B cell (primary cell): ENCODE measurements around the gene MLF2. TPM values are rescaled to one million over a fixed set of nuclear protein-coding genes. Genes with fewer than 3 reads are reported as not detected.

Experiments
- ATAC-seq: fragments of 200-7000 bp; cut with Tn5 transposase; one replicate; pipeline ENCODE4 v1.10.0; 2021; ENCODE audit warnings: low read depth, mild to moderate bottlenecking, moderate number of reproducible peaks, moderate library complexity
- CTCF ChIA-PET: fragments of 350-600 bp; sonication (Branson Sonifier 250); formaldehyde crosslinking; loops from one replicate; lab custom pipeline; 2021; ENCODE audit warnings: antibody characterized with exemption, inconsistent platforms; lab: Charles Lee
- POLR2A ChIA-PET: fragments of 350-600 bp; sonication (Branson Sonifier 250); formaldehyde crosslinking; loops from one replicate; lab custom pipeline; 2021; ENCODE audit warnings: antibody characterized with exemption; lab: Charles Lee
- DNase-seq: peaks from one replicate; pipeline ENCODE4 v3.0.0; 2013
- H2AFZ ChIP-seq: 2 replicates; pipeline ENCODE4 v1.6.1; 2012; ENCODE audit warnings: mild to moderate bottlenecking, low read depth, low read length; ENCODE audit not compliant: insufficient read depth, poor library complexity, severe bottlenecking
- H3K27ac ChIP-seq, 2 donors: 1 replicate in 1 of 2; 2 replicates in 1 of 2; pipeline ENCODE4 v1.5.1; 2012 to 2013; ENCODE audit warnings: low read length in 2 of 2, mild to moderate bottlenecking in 2 of 2, moderate library complexity in 1 of 2
- H3K27me3 ChIP-seq, 4 experiments: fragments of 200-600 bp in 1 of 4; sonication (generic) in 1 of 4; replicated peaks in 1 of 4; 1 replicate in 2 of 4; 2 replicates in 2 of 4; pipeline versions ENCODE4 v1.6.1 to v1.7.0; 2013 to 2016; ENCODE audit warnings: low read length in 3 of 4, mild to moderate bottlenecking in 2 of 4, mixed read lengths in 1 of 4, moderate library complexity in 1 of 4; ENCODE audit not compliant: insufficient read depth in 4 of 4, control insufficient read depth in 3 of 4; ENCODE audit errors: control extremely low read depth in 1 of 4
- H3K36me3 ChIP-seq, 2 experiments: replicated peaks in 1 of 2; 1 replicate in 1 of 2; 2 replicates in 1 of 2; pipeline versions ENCODE4 v1.6.1 to v1.7.1; 2013; ENCODE audit warnings: low read length in 1 of 2; ENCODE audit not compliant: insufficient read depth in 2 of 2, control insufficient read depth in 1 of 2; ENCODE audit errors: control extremely low read depth in 1 of 2, extremely low read depth in 1 of 2
- H3K4me1 ChIP-seq, 2 donors: fragments of 200-600 bp in 1 of 2; sonication (generic) in 1 of 2; 1 replicate in 1 of 2; 2 replicates in 1 of 2; pipeline versions ENCODE4 v1.5.1 to v1.6.1; 2013 to 2017; ENCODE audit warnings: low read length in 2 of 2; ENCODE audit not compliant: control insufficient read depth in 2 of 2, insufficient read depth in 2 of 2
- H3K4me2 ChIP-seq: replicated peaks from 2 replicates; pipeline ENCODE3; 2012; ENCODE audit warnings: mild to moderate bottlenecking, low read depth, low read length; ENCODE audit not compliant: poor library complexity, severe bottlenecking
- H3K4me3 ChIP-seq, 5 experiments: fragments of 200-600 bp in 1 of 5; sonication (generic) in 1 of 5; 1 replicate in 3 of 5; 2 replicates in 2 of 5; pipeline versions ENCODE4 v1.5.1 to v1.7.0; 2011 to 2016; ENCODE audit warnings: low read length in 4 of 5, mild to moderate bottlenecking in 4 of 5, low read depth in 2 of 5, control low read depth in 1 of 5, moderate library complexity in 1 of 5; ENCODE audit not compliant: insufficient read depth in 1 of 5; ENCODE audit errors: control extremely low read depth in 1 of 5, extremely low read depth in 1 of 5
- H3K79me2 ChIP-seq: fragments of 200-600 bp; sonication (generic); one replicate; pipeline ENCODE4 v1.6.0; 2016; ENCODE audit warnings: low read length; ENCODE audit not compliant: control insufficient read depth, insufficient read depth
- H3K9ac ChIP-seq: fragments of 200-600 bp; sonication (generic); 2 replicates; pipeline ENCODE4 v1.6.1; 2017; ENCODE audit warnings: mild to moderate bottlenecking, low read length, moderate library complexity
- H3K9me3 ChIP-seq, 3 donors: one replicate each; pipeline versions ENCODE4 v1.6.1 to v1.7.1; 2013; ENCODE audit warnings: low read length in 2 of 3; ENCODE audit not compliant: control insufficient read depth in 2 of 3, insufficient read depth in 1 of 3; ENCODE audit errors: control extremely low read depth in 1 of 3
- H4K20me1 ChIP-seq: 2 replicates; pipeline ENCODE4 v1.6.0; 2012; ENCODE audit warnings: mild to moderate bottlenecking, low read length; ENCODE audit not compliant: insufficient read depth, control insufficient read depth, poor library complexity, severe bottlenecking
- H3K27ac Mint-ChIP-seq: one replicate; pipeline ENCODE4 v1.8.0; 2021; ENCODE audit warnings: mixed read lengths
- H3K27me3 Mint-ChIP-seq: one replicate; pipeline ENCODE4 v1.8.0; 2021; ENCODE audit warnings: mixed read lengths
- H3K4me1 Mint-ChIP-seq: one replicate; pipeline ENCODE4 v1.8.0; 2021; ENCODE audit warnings: mixed read lengths
- H3K4me3 Mint-ChIP-seq: one replicate; pipeline ENCODE4 v1.8.0; 2021; ENCODE audit warnings: mixed read lengths
- H3K9me3 Mint-ChIP-seq: one replicate; pipeline ENCODE4 v1.8.0; 2022; ENCODE audit warnings: mixed read lengths; ENCODE audit not compliant: insufficient read depth
- CTCF ChIP-seq: fragments of 200-600 bp; IDR thresholded peaks from one replicate; pipeline ENCODE4 v1.8.0; 2022; ENCODE audit warnings: antibody characterized with exemption, mild to moderate bottlenecking
- EZH2 ChIP-seq: IDR thresholded peaks from 2 replicates; pipeline ENCODE4 v1.6.1; 2012; ENCODE audit warnings: borderline replicate concordance, low read depth, mild to moderate bottlenecking, moderate library complexity, low read length; ENCODE audit not compliant: insufficient read depth, poor library complexity, severe bottlenecking
- WGBS: methylation state at CpG from one replicate; pipeline ENCODE4 v1.1.5; 2013; ENCODE audit warnings: missing lambda C conversion rate; ENCODE audit not compliant: insufficient coverage; 5-methylcytosine and 5-hydroxymethylcytosine counted together
- intact Hi-C: fragments of 100-400 bp; cut with micrococcal nuclease; formaldehyde crosslinking; loops from one replicate; pipeline ENCODE4 v1.10.0; 2022
- polyA plus RNA-seq: library from polyadenylated mRNA; depleted of rRNA; stranded (reverse); fragments of >200 nt; gene quantifications from 2 replicates; pipeline ENCODE4 v1.2.3, GENCODE V29; 2012
- total RNA-seq, 2 donors: library from RNA; stranded (reverse); fragments of 120-200 nt in 1 of 2; gene quantifications; 1 replicate in 1 of 2; 2 replicates in 1 of 2; pipeline versions ENCODE4 v1.2.3 to v1.2.4, GENCODE V29; 2013 to 2022

The MLF2 gene
- total and polyA plus RNA-seq, 2 donors (not counting 1 experiment from before 2014, with no cell fraction given) = 97.2 to 190 TPM

- ChIA-PET CTCF (no interaction called here), POLR2A (no interaction called here)
- Histone ChIP-seq H3K4me3 (no peak overlapping the region), H3K9ac (no peak overlapping the region), H2AFZ (no peak overlapping the region), H3K9me3 (no peaks in the 10 kb centered on the region), H3K27ac (no peak overlapping the region), H3K27me3 (no peaks in the 10 kb centered on the region), H3K4me2 (no peak overlapping the region), H3K36me3 (peaks cover 1 to 50% of the 10 kb centered on the region in 2 experiments), H3K79me2 (peaks cover 10% of the 10 kb centered on the region), H4K20me1 (no peaks in the 10 kb centered on the region), H3K4me1 (peaks cover 22 to 23% of the 10 kb centered on the region in 2 donors)
- H3K4me3 Mint-ChIP-seq = no peak overlapping the region
- H3K4me1 Mint-ChIP-seq = peaks cover 31% of the 10 kb centered on the region
- H3K27me3 Mint-ChIP-seq = no peaks in the 10 kb centered on the region
- intact Hi-C loops = no loop called here
- WGBS = 93% methylated on average over 3 of the region's 4 CpGs
- TF ChIP-seq CTCF (no peak), EZH2 (no peak)
- H3K9me3 Mint-ChIP-seq = no peaks in the 10 kb centered on the region
- DNase-seq (no peak), ATAC-seq (no peak)
- H3K27ac Mint-ChIP-seq = no peak overlapping the region
Observed at GRCh38 chr12:6750506-6750905, 2.4 kb downstream of the MLF2 start.

GRCh38 chr12:6748761-6749160 is 4.2 kb downstream of the MLF2 start:
- ChIA-PET CTCF (no interaction called here), POLR2A (no interaction called here)
- Histone ChIP-seq H3K27me3 (no peaks in the 10 kb centered on the region), H3K79me2 (peaks cover 10% of the 10 kb centered on the region), H3K27ac (no peak overlapping the region), H3K9ac (no peak overlapping the region), H3K4me1 (peaks cover 27% of the 10 kb centered on the region in 2 donors), H2AFZ (no peak overlapping the region), H3K4me2 (no peak overlapping the region), H4K20me1 (no peaks in the 10 kb centered on the region), H3K4me3 (no peak overlapping the region), H3K36me3 (peaks cover 1 to 50% of the 10 kb centered on the region in 2 experiments), H3K9me3 (peaks cover 0 to 5% (median 0%) of the 10 kb centered on the region in 3 donors)
- TF ChIP-seq EZH2 = no peak
- no peak for TF ChIP-seq CTCF
- DNase-seq = no peak
- ATAC-seq = no peak
- Mint-ChIP-seq H3K27ac (no peak overlapping the region), H3K4me3 (no peak overlapping the region), H3K4me1 (peaks cover 39% of the 10 kb centered on the region), H3K27me3 (no peaks in the 10 kb centered on the region), H3K9me3 (no peaks in the 10 kb centered on the region)
- 96% methylated on average over 18 of the region's 28 CpGs for WGBS
- intact Hi-C loops = no loop called here
